VCaP (cell line): ENCODE measurements around the gene ZBTB7C.

Experiments
- H3K27ac ChIP-seq: fragments of 450-650 bp; 2 replicates; pipeline ENCODE4 v1.5.1; 2017
- CTCF ChIP-seq: fragments of 450-650 bp; conservative IDR thresholded peaks from 2 replicates; pipeline ENCODE4 v1.5.1; 2017; ENCODE audit warnings: mild to moderate bottlenecking, moderate library complexity

The ZBTB7C gene

GRCh38 chr18:47979611-47980200, 429.5 kb downstream of the ZBTB7C start:
- TF ChIP-seq CTCF = no peak
- H3K27ac ChIP-seq = no peak overlapping the region

- no peak overlapping the region for H3K27ac ChIP-seq
- TF ChIP-seq CTCF = no peak
Measured at GRCh38 chr18:47978603-47979002, 430.6 kb downstream of the ZBTB7C start.

- no peak for TF ChIP-seq CTCF
- no peak overlapping the region for H3K27ac ChIP-seq
Measured at GRCh38 chr18:47978141-47978540, 431.0 kb downstream of the ZBTB7C start.
